GM21737 (cell line): Measurements from ENCODE around the gene DUS2.
"Not testable (repeated sequence)": the region's sequence is repeated elsewhere in the genome, so short reads cannot be mapped to it uniquely, and the experiment has no call there.

ENCODE experiments used
- ATAC-seq: cut with Tn5 transposase; IDR thresholded peaks from one replicate; pipeline ENCODE4 v1.9.1; 2021; ENCODE audit warnings: mild to moderate bottlenecking, moderate library complexity; ENCODE audit not compliant: unreplicated experiment

The DUS2 gene

DNA sequence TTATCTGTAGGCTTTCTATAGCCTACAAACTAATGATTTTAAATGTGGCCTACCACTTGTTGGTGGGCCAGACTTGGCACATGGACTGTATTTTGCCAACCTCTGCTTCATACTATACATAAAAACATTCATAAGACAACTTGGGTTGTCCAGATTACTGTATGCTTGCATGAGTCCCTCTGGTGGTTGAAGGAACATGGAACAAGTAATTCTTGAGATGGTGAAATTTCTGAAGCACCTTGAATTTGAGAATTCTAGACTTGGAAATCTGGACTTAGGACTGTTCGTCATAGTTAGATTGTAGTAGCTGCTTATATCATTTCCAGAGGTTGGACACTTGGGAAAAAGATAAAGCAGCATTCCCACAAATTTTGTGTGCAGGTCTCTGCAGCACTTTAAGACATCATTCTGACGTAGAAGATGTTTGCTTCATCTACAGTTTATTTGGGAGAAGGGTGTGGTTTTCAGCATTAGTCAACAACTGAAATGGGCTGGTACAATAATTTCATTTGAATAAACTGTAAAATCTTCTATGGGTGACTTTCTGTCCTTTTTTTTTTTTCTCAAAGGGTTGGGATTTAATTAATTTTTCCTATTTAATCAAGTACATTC lies 93.3 kb downstream of the DUS2 start:
- no peak for ATAC-seq

DNA sequence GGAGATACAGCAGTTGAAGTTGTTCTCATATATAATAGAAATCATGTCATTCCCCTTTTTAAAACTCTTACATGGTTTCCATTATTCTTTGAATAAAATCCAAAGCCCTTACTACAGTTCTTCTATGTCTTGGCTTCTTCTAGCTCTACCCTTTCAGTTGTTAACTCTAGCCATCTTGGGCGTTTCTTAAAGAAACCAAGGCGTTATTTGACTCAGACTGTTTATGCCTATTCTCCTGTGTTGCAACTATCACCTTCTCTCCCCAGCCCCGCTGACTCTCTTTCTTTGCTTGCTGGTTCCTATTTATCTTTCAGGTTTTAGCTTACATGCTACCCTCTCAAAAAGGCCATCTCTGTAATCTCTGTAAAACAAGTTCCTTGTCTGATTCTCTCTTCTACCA lies 94.8 kb downstream of the DUS2 start:
- no peak for ATAC-seq

- not testable (repeated sequence) for ATAC-seq
These were observed 95.9 kb downstream of the DUS2 start for GRCh38 chr16:68118954-68119353.

- not testable (repeated sequence) for ATAC-seq
These were observed 97.4 kb downstream of the DUS2 start for GRCh38 chr16:68120496-68120895.

DNA sequence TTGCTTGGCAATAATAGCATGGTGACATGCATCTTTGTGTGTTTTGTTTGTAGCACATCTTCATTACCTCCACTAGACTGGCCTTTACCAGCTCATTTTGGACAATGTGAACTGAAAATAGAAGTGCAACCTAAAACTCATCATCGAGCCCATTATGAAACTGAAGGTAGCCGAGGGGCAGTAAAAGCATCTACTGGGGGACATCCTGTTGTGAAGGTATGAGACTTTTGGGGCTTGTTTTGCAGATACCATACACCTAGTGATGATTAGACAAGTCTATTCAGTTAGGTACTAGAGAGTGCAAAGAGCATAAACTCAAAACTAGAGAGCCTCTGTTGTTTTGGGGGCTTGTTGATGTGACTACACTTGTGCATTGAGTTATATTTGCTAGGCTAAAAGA lies 103.3 kb downstream of the DUS2 start:
- ATAC-seq: no peak

- ATAC-seq: no peak
These were observed 105.7 kb downstream of the DUS2 start for GRCh38 chr16:68128577-68129305.
